ENCODE data around the gene TMEM150A.
"Not testable (repeated sequence)": the region's sequence is repeated elsewhere in the genome, so short reads cannot be mapped to it uniquely, and the experiment has no call there.

TMEM150A gene

GRCh38 chr2:85602476-85603234, at the start of gene TMEM150A:
TSS of gene TMEM150A (minus strand) at chr2:85602698. CDS start at chr2:85601948, 750 bp downstream.
- no peak for FAIRE-seq

GRCh38 chr2:85652056-85652455, 49.6 kb upstream of the TMEM150A start:
- FAIRE-seq = no peak

GRCh38 chr2:85651097-85651496, 48.6 kb upstream of the TMEM150A start:
- FAIRE-seq = no peak

- FAIRE-seq = no peak
Measured at GRCh38 chr2:85650456-85650855, 48.0 kb upstream of the TMEM150A start.

GRCh38 chr2:85649201-85650190, 47.0 kb upstream of the TMEM150A start:
- no peak for FAIRE-seq

- FAIRE-seq = no peak
Measured at GRCh38 chr2:85648619-85649018, 46.1 kb upstream of the TMEM150A start.

- no peak for FAIRE-seq
Measured at GRCh38 chr2:85647823-85648526, 45.5 kb upstream of the TMEM150A start.

- FAIRE-seq = no peak
Measured at GRCh38 chr2:85646166-85646565, 43.7 kb upstream of the TMEM150A start.

- FAIRE-seq = no peak
Measured at GRCh38 chr2:85644909-85645308, 42.4 kb upstream of the TMEM150A start.

GRCh38 chr2:85642725-85643124, 40.2 kb upstream of the TMEM150A start:
- FAIRE-seq = no peak

GRCh38 chr2:85635636-85636035, 33.1 kb upstream of the TMEM150A start:
- FAIRE-seq = no peak

- no peak for FAIRE-seq
Measured at GRCh38 chr2:85635011-85635410, 32.5 kb upstream of the TMEM150A start.

- no peak for FAIRE-seq
Measured at GRCh38 chr2:85631316-85631715, 28.8 kb upstream of the TMEM150A start.

GRCh38 chr2:85628658-85629057, 26.2 kb upstream of the TMEM150A start:
- FAIRE-seq = no peak

GRCh38 chr2:85623991-85624390, 21.5 kb upstream of the TMEM150A start:
- FAIRE-seq = no peak

- no peak for FAIRE-seq
Measured at GRCh38 chr2:85621338-85621737, 18.8 kb upstream of the TMEM150A start.

- FAIRE-seq = no peak
Measured at GRCh38 chr2:85619617-85620016, 17.1 kb upstream of the TMEM150A start.

GRCh38 chr2:85617723-85618122, 15.2 kb upstream of the TMEM150A start:
- FAIRE-seq = not testable (repeated sequence)

GRCh38 chr2:85615413-85615728, 12.9 kb upstream of the TMEM150A start:
- no peak for FAIRE-seq

- not testable (repeated sequence) for FAIRE-seq
Measured at GRCh38 chr2:85614757-85615156, 12.3 kb upstream of the TMEM150A start.

GRCh38 chr2:85613717-85614515, 11.4 kb upstream of the TMEM150A start:
- no peak for FAIRE-seq
